Activated CD4-positive, alpha-beta T cell treated with anti-CD3 and anti-CD28 coated beads, Interleukin-10, Interleukin-2, amounts not matched to agents 100 ng/mL and 50 ng/mL, durations not matched to agents 16 hours and 8 hours (primary cell): ENCODE data around the gene CSNK1A1L.
"Not testable (repeated sequence)": the region's sequence is repeated elsewhere in the genome, so short reads cannot be mapped to it uniquely, and the experiment has no call there.

Experiments
- DNase-seq: peaks from one replicate; pipeline ENCODE4 v3.0.0-alpha.2; 2020

CSNK1A1L gene

GRCh38 chr13:37056228-37056627, 49.2 kb downstream of the CSNK1A1L start:
- not testable (repeated sequence) for DNase-seq
